ENCODE data around the gene PDE8B.
A peak's percentile ranks its signal among the peaks of the same experiment; 100 is the strongest.

PDE8B gene

GRCh38 chr5:77189421-77189820 is 21.1 kb upstream of the PDE8B start:
- DNase-seq, result no peak

- DNase-seq, result no peak
Observed at GRCh38 chr5:77192441-77193050, 17.9 kb upstream of the PDE8B start.

GRCh38 chr5:77194762-77195161 is 15.7 kb upstream of the PDE8B start:
- DNase-seq, result no peak

- DNase-seq, result no peak
Observed at GRCh38 chr5:77197840-77198554, 12.5 kb upstream of the PDE8B start.

GRCh38 chr5:77200663-77201062 is 9.8 kb upstream of the PDE8B start:
- no peak for DNase-seq

- no peak for DNase-seq
Observed at GRCh38 chr5:77202145-77202544, 8.3 kb upstream of the PDE8B start.

GRCh38 chr5:77204967-77205366 is 5.5 kb upstream of the PDE8B start:
- no peak for DNase-seq

- no peak for DNase-seq
Observed at GRCh38 chr5:77208507-77209163, 1.8 kb upstream of the PDE8B start.

GRCh38 chr5:77209495-77210090 is 887 bp upstream of the PDE8B start:
- no peak for DNase-seq

GRCh38 chr5:77210964-77211690 is 647 bp downstream of the PDE8B start:
- no peak for DNase-seq

GRCh38 chr5:77211691-77212047 is 1.2 kb downstream of the PDE8B start:
- no peak for DNase-seq

- no peak for DNase-seq
Observed at GRCh38 chr5:77213601-77214000, 3.1 kb downstream of the PDE8B start.

- no peak for DNase-seq
Observed at GRCh38 chr5:77214151-77214550, 3.7 kb downstream of the PDE8B start.

GRCh38 chr5:77218263-77218662 is 7.8 kb downstream of the PDE8B start:
- DNase-seq, result no peak

GRCh38 chr5:77221115-77221514 is 10.6 kb downstream of the PDE8B start:
- DNase-seq, result no peak

GRCh38 chr5:77222722-77223121 is 12.2 kb downstream of the PDE8B start:
- DNase-seq, result no peak

- no peak for DNase-seq
Observed at GRCh38 chr5:77223653-77224052, 13.2 kb downstream of the PDE8B start.

- DNase-seq, result no peak
Observed at GRCh38 chr5:77224672-77225355, 14.3 kb downstream of the PDE8B start.

- DNase-seq, result no peak
Observed at GRCh38 chr5:77225531-77225930, 15.1 kb downstream of the PDE8B start.

- peak; percentile 8 for DNase-seq
Observed at GRCh38 chr5:77229887-77230286, 19.4 kb downstream of the PDE8B start.

- no peak for DNase-seq
Observed at GRCh38 chr5:77230727-77231470, 20.4 kb downstream of the PDE8B start.

Data from activated CD4-positive, alpha-beta T cell treated with anti-CD3 and anti-CD28 coated beads, Interleukin-2, amount 50 U/mL, for 16 hours (primary cell).